Measurements from ENCODE around the gene MAGI2. TPM values are rescaled to one million over a fixed set of nuclear protein-coding genes. Genes with fewer than 3 reads are reported as not detected.

The MAGI2 gene
- total RNA-seq, 1 donor from 2014 or later = 0.38 TPM

DNA sequence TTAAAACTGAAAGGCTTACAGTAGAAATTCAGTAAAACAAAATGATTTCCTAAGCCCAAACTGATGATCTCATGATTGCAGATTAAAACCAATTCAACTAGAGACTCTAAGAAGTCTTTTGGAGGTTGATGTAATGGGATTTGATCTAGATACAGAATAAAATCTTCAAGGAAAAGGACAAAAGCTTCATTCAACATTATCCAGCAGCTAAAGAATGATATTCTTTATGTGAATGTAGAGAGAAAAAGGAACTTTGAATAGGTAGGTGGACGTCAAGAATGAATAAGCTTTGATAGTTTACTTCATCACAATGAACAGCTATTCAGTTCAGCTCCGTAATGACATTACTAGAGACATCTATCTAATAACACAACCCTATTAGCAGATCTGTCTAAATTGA lies 910.5 kb downstream of the MAGI2 start:
- ATAC-seq (ENCODE audit: low read depth) (no peak), DNase-seq (no peak)
- Mint-ChIP-seq H3K9me3 (peaks cover 2% of the 10 kb centered on the region), H3K27me3 (no peaks in the 10 kb centered on the region), H3K27ac (no peak overlapping the region), H3K4me1 (no peaks in the 10 kb centered on the region), H3K4me3 (no peak overlapping the region), H3K36me3 (ENCODE audit: low read depth) (no peaks in the 10 kb centered on the region)
- TF ChIP-seq, protein P1, sequence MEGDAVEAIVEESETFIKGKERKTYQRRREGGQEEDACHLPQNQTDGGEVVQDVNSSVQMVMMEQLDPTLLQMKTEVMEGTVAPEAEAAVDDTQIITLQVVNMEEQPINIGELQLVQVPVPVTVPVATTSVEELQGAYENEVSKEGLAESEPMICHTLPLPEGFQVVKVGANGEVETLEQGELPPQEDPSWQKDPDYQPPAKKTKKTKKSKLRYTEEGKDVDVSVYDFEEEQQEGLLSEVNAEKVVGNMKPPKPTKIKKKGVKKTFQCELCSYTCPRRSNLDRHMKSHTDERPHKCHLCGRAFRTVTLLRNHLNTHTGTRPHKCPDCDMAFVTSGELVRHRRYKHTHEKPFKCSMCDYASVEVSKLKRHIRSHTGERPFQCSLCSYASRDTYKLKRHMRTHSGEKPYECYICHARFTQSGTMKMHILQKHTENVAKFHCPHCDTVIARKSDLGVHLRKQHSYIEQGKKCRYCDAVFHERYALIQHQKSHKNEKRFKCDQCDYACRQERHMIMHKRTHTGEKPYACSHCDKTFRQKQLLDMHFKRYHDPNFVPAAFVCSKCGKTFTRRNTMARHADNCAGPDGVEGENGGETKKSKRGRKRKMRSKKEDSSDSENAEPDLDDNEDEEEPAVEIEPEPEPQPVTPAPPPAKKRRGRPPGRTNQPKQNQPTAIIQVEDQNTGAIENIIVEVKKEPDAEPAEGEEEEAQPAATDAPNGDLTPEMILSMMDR (IDR thresholded peaks at IDR 0.05) = no peak
- CTCF ChIA-PET = no interaction called here
- POLR2A ChIA-PET = no interaction called here
- intact Hi-C loops (cut with micrococcal nuclease) = no loop called here

DNA sequence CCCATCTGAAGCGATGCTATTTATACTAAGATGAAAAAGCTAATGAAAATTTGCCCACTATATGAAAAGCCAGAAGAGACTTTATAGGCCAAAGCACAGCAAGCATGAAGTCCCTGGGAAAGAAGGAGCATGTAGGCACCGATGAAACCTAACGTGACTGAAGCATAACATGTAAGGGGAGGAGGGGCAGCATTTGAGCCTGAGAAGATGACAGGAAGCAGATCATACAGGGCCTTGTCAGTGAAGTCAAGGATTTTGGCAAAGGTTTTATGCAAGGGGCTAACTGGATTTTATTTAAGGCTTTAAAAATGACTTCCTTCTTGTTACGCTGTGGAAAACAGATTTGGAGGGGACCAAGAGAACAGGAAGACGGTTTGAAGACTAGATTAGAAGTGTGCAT lies 910.9 kb downstream of the MAGI2 start:
- Mint-ChIP-seq H3K4me3 (no peak overlapping the region), H3K36me3 (ENCODE audit: low read depth) (no peaks in the 10 kb centered on the region), H3K4me1 (no peaks in the 10 kb centered on the region), H3K27ac (no peak overlapping the region), H3K27me3 (no peaks in the 10 kb centered on the region), H3K9me3 (peaks cover 4% of the 10 kb centered on the region)
- TF ChIP-seq, protein P1 (IDR thresholded peaks at IDR 0.05) = no peak
- CTCF ChIA-PET = no interaction called here
- intact Hi-C loops (cut with micrococcal nuclease) = no loop called here
- ATAC-seq (ENCODE audit: low read depth) (no peak), DNase-seq (no peak)
- POLR2A ChIA-PET = no interaction called here

DNA sequence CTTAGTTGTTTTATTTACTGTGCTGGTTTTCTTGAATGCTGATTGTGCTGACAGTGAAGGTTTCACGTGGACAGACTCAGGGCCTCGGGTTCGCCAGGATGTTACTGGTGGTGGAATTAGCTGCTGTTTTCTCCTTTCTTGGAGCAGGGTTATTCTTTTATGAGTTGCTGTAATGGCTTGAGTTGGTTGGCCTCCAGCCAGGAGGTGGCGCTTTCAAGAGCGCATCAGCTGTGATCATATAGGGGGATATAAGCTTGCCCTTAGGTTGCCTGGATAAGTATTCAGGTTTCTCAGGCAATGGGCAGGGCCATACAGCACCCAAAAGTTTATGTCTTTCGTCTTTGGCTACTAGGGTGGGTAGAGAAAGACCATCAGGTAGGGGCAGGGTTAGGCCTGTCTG lies 913.6 kb downstream of the MAGI2 start:
- Mint-ChIP-seq H3K36me3 (ENCODE audit: low read depth) (no peaks in the 10 kb centered on the region), H3K9me3 (peaks cover 4% of the 10 kb centered on the region), H3K4me1 (no peaks in the 10 kb centered on the region), H3K27ac (no peak overlapping the region), H3K4me3 (no peak overlapping the region), H3K27me3 (no peaks in the 10 kb centered on the region)
- TF ChIP-seq, protein P1 (IDR thresholded peaks at IDR 0.05) = no peak
- ATAC-seq (ENCODE audit: low read depth) (no peak), DNase-seq (no peak)
- POLR2A ChIA-PET = no interaction called here
- CTCF ChIA-PET = no interaction called here
- intact Hi-C loops (cut with micrococcal nuclease) = no loop called here

DNA sequence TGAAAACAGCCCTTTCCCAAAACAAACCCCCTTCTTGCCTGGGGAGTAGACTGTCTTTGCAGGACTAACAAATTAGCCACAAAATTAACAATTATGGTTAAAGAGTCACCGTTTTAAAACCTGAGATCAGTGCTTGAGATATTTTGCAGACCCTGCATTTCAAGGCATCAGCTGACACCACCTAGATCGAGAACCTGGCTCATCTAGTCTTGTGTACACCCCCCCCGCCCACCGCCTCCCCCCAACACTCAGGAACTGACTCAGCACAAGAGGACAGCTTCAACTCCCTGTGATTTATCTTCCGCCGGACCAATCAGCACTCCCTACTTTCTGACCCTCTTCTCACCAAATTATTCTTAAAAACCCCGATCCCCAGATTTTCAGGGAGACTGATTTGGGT lies 917.8 kb downstream of the MAGI2 start:
- ATAC-seq (ENCODE audit: low read depth) (no peak), DNase-seq (no peak)
- no peaks in the 10 kb centered on the region for H3K27me3 Mint-ChIP-seq
- CTCF ChIA-PET = no interaction called here
- H3K4me1 Mint-ChIP-seq = no peaks in the 10 kb centered on the region
- TF ChIP-seq, protein P1 (IDR thresholded peaks at IDR 0.05) = no peak
- no peaks in the 10 kb centered on the region for H3K36me3 Mint-ChIP-seq (ENCODE audit: low read depth)
- H3K27ac Mint-ChIP-seq = no peak overlapping the region
- POLR2A ChIA-PET = no interaction called here
- no peak overlapping the region for H3K4me3 Mint-ChIP-seq
- H3K9me3 Mint-ChIP-seq = peaks cover 4% of the 10 kb centered on the region
- intact Hi-C loops (cut with micrococcal nuclease) = no loop called here

DNA sequence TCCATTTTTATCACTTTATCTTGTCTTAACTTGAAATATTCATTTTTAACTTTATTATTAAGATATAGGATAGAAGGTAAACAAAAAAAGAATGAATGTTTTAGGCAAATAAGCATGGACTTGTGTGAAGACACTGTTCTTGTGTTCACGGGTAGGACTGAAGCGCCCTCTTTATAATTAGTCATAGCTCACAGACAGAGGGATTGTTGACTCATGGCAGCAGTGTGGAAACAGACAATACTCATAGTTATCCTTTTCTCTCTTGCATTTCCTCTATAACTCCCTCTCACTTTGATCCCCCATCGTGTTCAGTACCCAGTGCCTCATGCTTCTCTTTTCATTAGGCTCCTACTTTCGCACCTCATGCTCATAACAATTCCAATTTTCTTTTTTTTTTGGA lies 923.1 kb downstream of the MAGI2 start:
- Mint-ChIP-seq H3K36me3 (ENCODE audit: low read depth) (no peaks in the 10 kb centered on the region), H3K4me1 (no peaks in the 10 kb centered on the region), H3K27ac (no peak overlapping the region), H3K9me3 (no peaks in the 10 kb centered on the region), H3K4me3 (no peak overlapping the region), H3K27me3 (no peaks in the 10 kb centered on the region)
- intact Hi-C loops (cut with micrococcal nuclease) = no loop called here
- no peak for ATAC-seq (ENCODE audit: low read depth)
- ChIA-PET POLR2A (no interaction called here), CTCF (no interaction called here)
- TF ChIP-seq, protein P1 (IDR thresholded peaks at IDR 0.05) = no peak
- no peak for DNase-seq

All from activated B cell treated with CpG ODN at 0.5 μM for 24 hours (primary cell).